Measurements from ENCODE around the gene RBM47.

- TF ChIP-seq USF1 (IDR thresholded peaks at IDR 0.05) (no peak), ZBTB7A (IDR thresholded peaks at IDR 0.05; ENCODE audit: low read depth) (no peak), REST (IDR thresholded peaks at IDR 0.05; ENCODE audit: low read depth) (no peak), EP300 (IDR thresholded peaks at IDR 0.05; ENCODE audit: borderline replicate concordance) (no peak), TAF1 (IDR thresholded peaks at IDR 0.05; ENCODE audit: low read depth) (no peak), MAX (IDR thresholded peaks at IDR 0.05) (no peak), FOXM1 (IDR thresholded peaks at IDR 0.05; ENCODE audit: borderline replicate concordance, low read depth) (no peak), CREB1 (IDR thresholded peaks at IDR 0.05; ENCODE audit: low read depth) (no peak)
These were observed 11.8 kb downstream of the RBM47 start for GRCh38 chr4:40617872-40618271.
